PC-3 (cell line): Measurements from ENCODE around the gene PNLIPRP3. TPM values are rescaled to one million over a fixed set of nuclear protein-coding genes. Genes with fewer than 3 reads are reported as not detected.

Source experiments
- ATAC-seq: fragments of 200-7000 bp; cut with Tn5 transposase; 2 replicates; pipeline ENCODE4 v1.9.1; 2020; ENCODE audit warnings: mild to moderate bottlenecking, moderate library complexity
- BruUV-seq: library from RNA; stranded (reverse); fragments of 400-500 nt; replicated peaks from 2 replicates; lab custom pipeline; 2021; lab: Mats Ljungman, UMichigan
- CTCF ChIA-PET: fragments of 300-600 bp; sonication (Branson Sonifier 250); formaldehyde crosslinking; loops from one replicate; lab custom pipeline; 2022; ENCODE audit warnings: antibody characterized with exemption; lab: Charles Lee
- POLR2A ChIA-PET: fragments of 300-600 bp; sonication (Branson Sonifier 250); formaldehyde crosslinking; loops from one replicate; lab custom pipeline; 2022; ENCODE audit warnings: antibody characterized with exemption; ENCODE audit not compliant: unreplicated experiment; lab: Charles Lee
- DNase-seq: peaks from one replicate; pipeline ENCODE4 v3.0.0-alpha.2; 2015
- H2AFZ ChIP-seq: fragments of 300-600 bp; sonication (generic); 2 replicates; pipeline ENCODE4 v1.6.0; 2016; ENCODE audit warnings: antibody characterized with exemption, low read length
- H3F3A ChIP-seq: fragments of 300-600 bp; sonication (generic); one replicate; pipeline ENCODE4 v1.6.0; 2017; ENCODE audit warnings: antibody characterized with exemption, low read length, control low read depth, mild to moderate bottlenecking; ENCODE audit not compliant: unreplicated experiment
- H3K27ac ChIP-seq: fragments of 300-600 bp; sonication (generic); 2 replicates; pipeline ENCODE4 v1.5.1; 2016; ENCODE audit warnings: mild to moderate bottlenecking, low read length
- H3K27me3 ChIP-seq: fragments of 300-600 bp; sonication (generic); 2 replicates; pipeline ENCODE4 v1.6.1; 2016; ENCODE audit warnings: low read length, mixed read lengths
- H3K36me3 ChIP-seq: fragments of 300-600 bp; sonication (generic); 2 replicates; pipeline ENCODE4 v1.6.1; 2016; ENCODE audit warnings: low read depth, mixed run types, low read length, mixed read lengths
- H3K4me1 ChIP-seq: fragments of 300-600 bp; sonication (generic); 2 replicates; pipeline ENCODE4 v1.5.1; 2016; ENCODE audit warnings: low read length; ENCODE audit not compliant: insufficient read depth
- H3K4me2 ChIP-seq: fragments of 300-600 bp; sonication (generic); 2 replicates; pipeline ENCODE4 v1.6.0; 2016; ENCODE audit warnings: low read length
- H3K4me3 ChIP-seq: fragments of 300-600 bp; sonication (generic); 2 replicates; pipeline ENCODE4 v1.5.1; 2016; ENCODE audit warnings: mild to moderate bottlenecking, low read length, mixed read lengths
- H3K79me2 ChIP-seq: fragments of 300-600 bp; sonication (generic); 2 replicates; pipeline ENCODE4 v1.6.1; 2017; ENCODE audit warnings: low read length, mixed read lengths
- H3K9ac ChIP-seq: fragments of 300-600 bp; sonication (generic); 2 replicates; pipeline ENCODE4 v1.6.0; 2016; ENCODE audit warnings: mild to moderate bottlenecking, low read length
- H3K9me2 ChIP-seq: fragments of 300-600 bp; sonication (generic); replicated peaks from 2 replicates; pipeline ENCODE4 v1.6.1; 2016; ENCODE audit warnings: mixed run types, low read length, mixed read lengths
- H3K9me3 ChIP-seq: fragments of 300-600 bp; sonication (generic); 2 replicates; pipeline ENCODE4 v1.6.1; 2016; ENCODE audit warnings: low read length, mixed read lengths
- H4K20me1 ChIP-seq: fragments of 300-600 bp; sonication (generic); 2 replicates; pipeline ENCODE4 v1.6.1; 2016; ENCODE audit warnings: low read length, mixed read lengths
- EZH2 ChIP-seq: fragments of 300-600 bp; sonication (generic); IDR thresholded peaks from one replicate; pipeline ENCODE4 v1.6.1; 2017; ENCODE audit warnings: antibody characterized with exemption, mild to moderate bottlenecking, low read length; ENCODE audit not compliant: unreplicated experiment
- EZH2phosphoT487 ChIP-seq: fragments of 300-600 bp; sonication (generic); IDR thresholded peaks from 2 replicates; pipeline ENCODE4 v1.6.1; 2018; ENCODE audit warnings: mild to moderate bottlenecking, antibody characterized with exemption, low read length, borderline replicate concordance
- intact Hi-C: fragments of 100-400 bp; cut with micrococcal nuclease; formaldehyde crosslinking; loops from 2 replicates; pipeline ENCODE4 v1.9.0; 2023
- total RNA-seq: library from RNA; depleted of rRNA; stranded (reverse); fragments of >200 nt; gene quantifications from 2 replicates; pipeline ENCODE4 v1.2.3, GENCODE V29; 2014
- TF ChIP-seq, protein P1 (sequence below): fragments of 300-600 bp; sonication (generic); conservative IDR thresholded peaks from 2 replicates; pipeline ENCODE4 v1.5.1; 2017; ENCODE audit warnings: antibody characterized with exemption, low read depth, mild to moderate bottlenecking, low read length

Gene PNLIPRP3
- total RNA-seq, 1 experiment from 2014 or later = not detected

DNA sequence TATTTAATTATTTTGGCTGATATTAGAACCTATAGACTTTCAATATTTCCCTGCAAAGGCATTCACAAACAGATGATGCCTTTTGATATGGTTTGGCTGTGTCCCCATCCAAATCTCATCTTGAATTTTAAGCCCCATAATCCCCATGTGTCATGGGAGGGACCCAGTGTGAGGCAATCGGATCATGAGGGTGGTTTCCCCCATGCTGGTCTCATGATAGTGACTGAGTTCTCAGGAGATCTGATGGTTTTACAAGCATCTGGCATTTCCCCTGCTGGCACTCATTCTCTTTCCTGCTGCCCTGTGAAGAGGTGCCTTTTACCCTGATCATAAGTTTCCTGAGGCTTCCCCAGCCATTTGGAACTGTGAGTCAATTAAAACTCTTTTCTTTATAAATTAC is 9.3 kb upstream of the PNLIPRP3 start:
- Histone ChIP-seq H3F3A (no peaks in the 10 kb centered on the region), H3K27me3 (no peaks in the 10 kb centered on the region), H3K36me3 (no peaks in the 10 kb centered on the region), H3K9me2 (no peaks in the 10 kb centered on the region), H2AFZ (no peak overlapping the region), H3K9ac (no peak overlapping the region), H3K4me3 (no peak overlapping the region), H4K20me1 (no peaks in the 10 kb centered on the region), H3K27ac (no peak overlapping the region), H3K79me2 (no peaks in the 10 kb centered on the region), H3K4me2 (no peak overlapping the region), H3K4me1 (no peaks in the 10 kb centered on the region), H3K9me3 (no peaks in the 10 kb centered on the region)
- DNase-seq (no peak), ATAC-seq (no peak)
- intact Hi-C loops = no loop called here
- no TSS peak for BruUV-seq
- ChIA-PET CTCF (no interaction called here), POLR2A (no interaction called here)
- TF ChIP-seq, protein P1, sequence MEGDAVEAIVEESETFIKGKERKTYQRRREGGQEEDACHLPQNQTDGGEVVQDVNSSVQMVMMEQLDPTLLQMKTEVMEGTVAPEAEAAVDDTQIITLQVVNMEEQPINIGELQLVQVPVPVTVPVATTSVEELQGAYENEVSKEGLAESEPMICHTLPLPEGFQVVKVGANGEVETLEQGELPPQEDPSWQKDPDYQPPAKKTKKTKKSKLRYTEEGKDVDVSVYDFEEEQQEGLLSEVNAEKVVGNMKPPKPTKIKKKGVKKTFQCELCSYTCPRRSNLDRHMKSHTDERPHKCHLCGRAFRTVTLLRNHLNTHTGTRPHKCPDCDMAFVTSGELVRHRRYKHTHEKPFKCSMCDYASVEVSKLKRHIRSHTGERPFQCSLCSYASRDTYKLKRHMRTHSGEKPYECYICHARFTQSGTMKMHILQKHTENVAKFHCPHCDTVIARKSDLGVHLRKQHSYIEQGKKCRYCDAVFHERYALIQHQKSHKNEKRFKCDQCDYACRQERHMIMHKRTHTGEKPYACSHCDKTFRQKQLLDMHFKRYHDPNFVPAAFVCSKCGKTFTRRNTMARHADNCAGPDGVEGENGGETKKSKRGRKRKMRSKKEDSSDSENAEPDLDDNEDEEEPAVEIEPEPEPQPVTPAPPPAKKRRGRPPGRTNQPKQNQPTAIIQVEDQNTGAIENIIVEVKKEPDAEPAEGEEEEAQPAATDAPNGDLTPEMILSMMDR = no peak
- TF ChIP-seq EZH2 = no peak
- no peak for TF ChIP-seq EZH2phosphoT487

DNA sequence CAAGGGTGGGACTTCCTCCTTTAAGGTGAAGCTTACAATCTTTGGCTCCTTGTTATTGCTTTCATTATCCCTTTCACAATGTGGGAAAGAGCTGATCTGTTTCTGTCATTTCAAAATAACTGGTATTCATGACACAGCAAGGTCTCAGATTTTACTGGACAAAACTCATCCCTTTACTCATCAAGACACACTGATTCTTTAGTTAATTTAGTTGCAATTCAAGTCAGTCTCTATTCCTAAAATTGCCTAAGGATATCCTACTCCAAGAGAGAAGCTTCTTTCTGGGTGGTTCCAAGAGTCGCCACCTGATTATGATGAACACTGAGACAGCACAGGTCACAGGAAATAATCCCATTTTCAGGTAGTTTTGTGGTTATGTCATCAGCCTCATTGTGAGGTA is 5.8 kb upstream of the PNLIPRP3 start:
- no TSS peak for BruUV-seq
- Histone ChIP-seq H3F3A (no peaks in the 10 kb centered on the region), H3K79me2 (no peaks in the 10 kb centered on the region), H3K27me3 (no peaks in the 10 kb centered on the region), H3K27ac (no peak overlapping the region), H3K9me3 (no peaks in the 10 kb centered on the region), H4K20me1 (no peaks in the 10 kb centered on the region), H3K4me1 (no peaks in the 10 kb centered on the region), H3K9me2 (no peaks in the 10 kb centered on the region), H3K36me3 (no peaks in the 10 kb centered on the region), H3K4me2 (no peak overlapping the region), H2AFZ (no peak overlapping the region), H3K9ac (no peak overlapping the region), H3K4me3 (no peak overlapping the region)
- ChIA-PET CTCF (no interaction called here), POLR2A (no interaction called here)
- no peak for DNase-seq
- no peak for ATAC-seq
- TF ChIP-seq, protein P1 = no peak
- no peak for TF ChIP-seq EZH2phosphoT487
- TF ChIP-seq EZH2 = no peak
- intact Hi-C loops = no loop called here

DNA sequence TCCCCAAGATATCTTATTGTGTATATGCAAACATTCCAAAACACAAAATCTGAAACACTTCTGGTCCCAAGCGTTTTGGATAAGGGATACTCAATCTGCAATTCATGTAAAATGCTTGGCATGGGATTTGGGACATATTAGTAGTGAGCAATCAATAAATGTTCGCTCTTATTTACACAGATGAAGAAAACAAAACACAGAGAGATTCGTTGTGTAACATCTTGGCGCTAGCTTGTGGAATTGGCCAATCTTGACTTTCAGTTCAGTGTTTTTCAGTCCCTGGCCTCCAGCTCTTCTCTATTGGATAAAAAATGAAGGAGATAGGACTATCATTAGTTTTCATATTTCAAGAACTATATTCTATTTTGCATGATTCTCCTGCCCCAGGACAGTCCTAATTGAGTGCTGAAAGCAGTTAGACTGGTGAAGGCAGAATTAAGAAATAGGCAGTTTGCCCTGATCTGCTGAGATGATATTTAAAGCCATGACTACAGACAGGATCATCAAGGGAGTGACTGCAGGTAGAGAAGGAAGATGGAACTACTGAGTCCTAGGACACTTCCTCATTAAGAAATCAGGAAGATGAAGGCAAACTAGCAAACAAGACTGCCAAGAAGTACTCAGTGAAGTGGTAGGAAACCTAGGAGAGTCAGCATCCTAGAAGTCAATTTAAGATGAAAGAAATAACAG is 1.8 kb downstream of the PNLIPRP3 start:
- TF ChIP-seq EZH2phosphoT487 (no peak), EZH2 (no peak)
- TF ChIP-seq, protein P1 = no peak
- ATAC-seq = no peak
- Histone ChIP-seq H3K9ac (no peak overlapping the region), H3K4me1 (no peaks in the 10 kb centered on the region), H3K9me2 (no peaks in the 10 kb centered on the region), H3K4me3 (no peak overlapping the region), H3K27me3 (no peaks in the 10 kb centered on the region), H3K27ac (no peak overlapping the region), H2AFZ (no peak overlapping the region), H3K4me2 (no peak overlapping the region), H4K20me1 (no peaks in the 10 kb centered on the region), H3K79me2 (no peaks in the 10 kb centered on the region), H3F3A (no peaks in the 10 kb centered on the region), H3K36me3 (no peaks in the 10 kb centered on the region), H3K9me3 (no peaks in the 10 kb centered on the region)
- no TSS peak for BruUV-seq
- intact Hi-C loops = no loop called here
- POLR2A ChIA-PET = no interaction called here
- CTCF ChIA-PET = no interaction called here
- DNase-seq = no peak
